NCI-H748 treated with DMSO at 0.1 percent for 48 hours (cell line): ENCODE measurements around the gene SERBP1.

ENCODE experiments used
- DNase-seq: peaks from one replicate; lab custom pipeline; 2025; lab: John Stamatoyannopoulos, UW

The SERBP1 gene

GRCh38 chr1:67359592-67359991, 70.6 kb downstream of the SERBP1 start:
- DNase-seq, result no peak
